GM12872 (cell line): Measurements from ENCODE around the gene U2AF2.

Experiments used
- TF ChIP-seq, protein P1 (sequence below): IDR thresholded peaks from 3 replicates; pipeline ENCODE4 v1.5.1; 2011; ENCODE audit warnings: low read depth, mild to moderate bottlenecking, low read length, moderate library complexity; ENCODE audit not compliant: insufficient read depth

Gene U2AF2

DNA sequence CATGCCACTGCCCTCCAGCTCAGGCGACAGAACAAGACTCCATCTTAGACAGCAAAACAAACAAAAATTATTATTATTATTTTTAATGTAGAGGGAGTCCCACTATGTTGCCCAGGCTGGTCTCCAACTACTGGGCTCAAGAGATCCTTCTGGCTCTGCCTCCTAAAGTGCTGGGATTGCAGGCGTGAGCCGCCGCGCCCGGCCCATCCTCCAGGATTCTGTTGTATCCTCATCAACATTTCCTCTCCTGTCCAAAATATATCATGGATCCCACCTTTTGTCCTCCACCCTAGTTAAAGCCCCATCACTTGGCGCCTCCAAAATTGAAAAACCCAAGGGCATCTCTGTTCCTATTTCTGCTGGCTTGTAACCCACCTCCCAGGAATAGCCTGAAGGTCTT is 31.7 kb upstream of the U2AF2 start:
- TF ChIP-seq, protein P1, sequence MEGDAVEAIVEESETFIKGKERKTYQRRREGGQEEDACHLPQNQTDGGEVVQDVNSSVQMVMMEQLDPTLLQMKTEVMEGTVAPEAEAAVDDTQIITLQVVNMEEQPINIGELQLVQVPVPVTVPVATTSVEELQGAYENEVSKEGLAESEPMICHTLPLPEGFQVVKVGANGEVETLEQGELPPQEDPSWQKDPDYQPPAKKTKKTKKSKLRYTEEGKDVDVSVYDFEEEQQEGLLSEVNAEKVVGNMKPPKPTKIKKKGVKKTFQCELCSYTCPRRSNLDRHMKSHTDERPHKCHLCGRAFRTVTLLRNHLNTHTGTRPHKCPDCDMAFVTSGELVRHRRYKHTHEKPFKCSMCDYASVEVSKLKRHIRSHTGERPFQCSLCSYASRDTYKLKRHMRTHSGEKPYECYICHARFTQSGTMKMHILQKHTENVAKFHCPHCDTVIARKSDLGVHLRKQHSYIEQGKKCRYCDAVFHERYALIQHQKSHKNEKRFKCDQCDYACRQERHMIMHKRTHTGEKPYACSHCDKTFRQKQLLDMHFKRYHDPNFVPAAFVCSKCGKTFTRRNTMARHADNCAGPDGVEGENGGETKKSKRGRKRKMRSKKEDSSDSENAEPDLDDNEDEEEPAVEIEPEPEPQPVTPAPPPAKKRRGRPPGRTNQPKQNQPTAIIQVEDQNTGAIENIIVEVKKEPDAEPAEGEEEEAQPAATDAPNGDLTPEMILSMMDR: no peak

DNA sequence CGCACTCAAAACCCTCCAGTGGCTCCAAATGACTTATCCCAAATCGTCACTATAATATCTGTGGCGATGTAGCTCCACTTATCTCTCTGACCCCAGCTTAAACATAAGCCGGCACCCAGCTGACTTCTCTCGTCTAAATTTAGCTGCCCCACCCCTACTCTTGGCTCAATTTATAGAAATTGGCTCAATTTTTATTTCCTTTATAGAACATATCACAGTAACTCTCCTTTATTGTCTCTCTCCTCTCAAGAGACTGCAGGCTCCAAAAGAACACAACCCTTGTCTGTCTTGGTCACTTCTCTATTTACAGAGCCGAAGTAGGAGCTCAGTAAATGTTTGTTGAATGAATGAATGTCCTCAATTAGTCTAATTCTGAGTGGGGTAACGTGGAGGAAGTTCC is 31.3 kb upstream of the U2AF2 start:
- TF ChIP-seq, protein P1: no peak

DNA sequence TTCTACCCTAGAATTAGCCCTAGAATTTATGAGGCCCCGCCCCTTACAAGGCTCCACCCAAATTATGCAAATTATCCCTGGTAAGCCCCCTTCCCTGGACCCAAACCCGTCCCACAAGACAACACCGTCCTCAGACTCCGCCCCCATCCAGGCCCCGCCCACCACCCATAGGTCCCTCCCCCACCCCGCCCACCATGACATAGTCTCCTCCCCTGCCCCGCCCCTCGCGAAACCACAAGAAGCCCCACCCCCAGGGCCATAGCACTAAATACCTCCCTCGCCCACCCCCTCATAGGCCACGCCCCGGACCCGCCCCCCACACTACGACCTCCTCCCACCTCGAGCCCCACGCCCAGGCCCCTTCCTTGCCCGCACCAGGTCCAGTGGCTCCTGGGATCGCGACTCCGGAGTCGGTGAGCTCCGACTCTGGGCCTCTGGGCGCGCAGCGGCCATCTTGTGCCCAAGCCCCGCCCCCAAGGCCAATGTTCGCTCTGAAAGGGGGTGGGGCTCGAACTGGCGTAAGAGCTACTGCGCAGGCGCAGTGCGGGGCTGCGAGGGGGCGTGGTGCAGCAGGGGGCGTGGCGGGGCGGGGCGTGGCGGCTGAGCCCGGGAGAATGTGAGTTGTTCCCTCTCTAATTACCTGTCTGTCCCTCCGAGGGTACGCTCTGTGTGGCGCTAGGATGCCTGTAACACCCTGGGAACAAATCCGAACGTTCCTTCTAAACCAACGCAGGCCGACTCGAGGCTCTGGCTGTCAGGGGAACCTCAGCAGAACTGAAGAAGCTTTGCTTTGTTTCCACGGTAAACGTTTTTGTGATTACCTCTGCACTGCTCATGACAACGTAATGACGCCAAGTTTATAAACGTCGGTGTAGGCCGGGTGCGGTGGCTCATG is 30.5 kb upstream of the U2AF2 start, which contains the start of gene ZNF784:
Gene ZNF784 (minus strand): TSS at position 458 of the 895 bp plus-strand sequence. CDS start 5 bp downstream, at position 453.
- TF ChIP-seq, protein P1: no peak

DNA sequence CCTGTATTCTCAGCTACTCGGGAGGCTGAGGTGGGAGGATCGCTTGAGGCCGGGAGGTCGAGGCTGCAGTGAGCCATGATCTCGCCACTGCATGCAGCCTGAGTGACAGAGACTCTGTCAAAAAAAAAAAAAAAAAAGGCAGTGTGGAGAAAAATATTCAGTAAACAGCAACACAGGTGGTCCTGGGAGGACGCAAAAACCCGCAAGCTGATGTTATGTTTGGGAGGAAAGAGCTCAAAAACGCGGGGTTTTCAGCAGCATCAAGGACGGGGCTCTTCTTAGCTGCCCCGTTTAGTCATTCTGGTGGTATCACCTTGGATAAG is 29.9 kb upstream of the U2AF2 start:
- TF ChIP-seq, protein P1: no peak

DNA sequence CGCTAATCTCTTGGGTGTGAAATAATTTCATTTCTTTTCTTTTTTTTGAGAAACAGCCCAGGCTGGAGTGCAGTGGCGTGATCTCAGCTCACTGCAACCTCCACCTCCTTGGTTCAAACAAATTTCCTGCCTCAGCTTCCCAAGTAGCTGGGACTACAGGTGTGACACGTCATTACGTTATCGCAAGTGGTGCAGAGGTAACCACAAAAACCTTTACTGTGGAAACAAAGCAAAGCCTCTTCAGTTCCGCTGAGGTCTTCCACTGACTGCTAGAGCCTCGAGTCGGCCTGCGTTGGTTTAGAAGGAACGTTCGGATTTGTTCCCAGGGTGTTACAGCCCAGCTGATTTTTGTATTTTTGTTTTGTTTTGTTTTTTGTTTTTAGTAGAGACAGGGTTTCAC is 28.5 kb upstream of the U2AF2 start:
- TF ChIP-seq, protein P1: no peak

DNA sequence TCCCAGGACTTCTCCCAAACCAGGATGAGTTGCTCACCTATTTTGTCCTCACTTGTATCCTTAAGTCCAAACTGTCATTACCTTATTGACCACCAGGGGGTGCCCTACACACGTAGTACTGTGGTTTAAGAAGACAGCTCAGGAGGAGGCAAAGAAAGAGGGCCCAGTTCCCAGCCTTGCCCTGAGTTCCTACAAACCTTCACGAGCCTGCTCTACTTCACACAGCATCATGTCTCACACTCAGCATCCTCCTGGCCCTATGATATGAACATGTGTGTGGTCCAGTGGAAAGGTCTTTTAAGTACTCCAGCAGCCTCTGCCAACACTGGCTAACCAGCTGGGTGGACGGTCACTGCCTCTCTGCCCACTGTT is 22.4 kb upstream of the U2AF2 start:
- TF ChIP-seq, protein P1: peak; percentile 78

DNA sequence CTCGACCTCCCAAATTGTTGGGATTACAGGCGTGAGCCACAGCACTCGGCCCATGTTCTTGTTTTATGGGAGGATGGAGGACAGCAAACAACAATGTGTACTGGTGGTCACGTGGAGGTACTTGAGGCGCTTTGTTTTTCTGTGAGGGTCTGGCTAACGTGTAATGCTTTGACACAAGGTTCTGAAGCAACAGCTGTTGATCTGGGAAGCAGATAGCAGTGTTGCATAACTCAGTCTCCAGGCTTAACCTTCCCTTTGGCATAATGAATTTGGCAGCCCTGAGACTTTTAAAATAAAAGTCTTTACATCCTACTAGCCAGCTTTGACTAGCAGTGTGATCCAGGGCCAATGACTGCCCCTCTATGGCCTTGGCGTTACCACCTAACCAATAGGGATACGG is 21.0 kb upstream of the U2AF2 start:
- TF ChIP-seq, protein P1: no peak

DNA sequence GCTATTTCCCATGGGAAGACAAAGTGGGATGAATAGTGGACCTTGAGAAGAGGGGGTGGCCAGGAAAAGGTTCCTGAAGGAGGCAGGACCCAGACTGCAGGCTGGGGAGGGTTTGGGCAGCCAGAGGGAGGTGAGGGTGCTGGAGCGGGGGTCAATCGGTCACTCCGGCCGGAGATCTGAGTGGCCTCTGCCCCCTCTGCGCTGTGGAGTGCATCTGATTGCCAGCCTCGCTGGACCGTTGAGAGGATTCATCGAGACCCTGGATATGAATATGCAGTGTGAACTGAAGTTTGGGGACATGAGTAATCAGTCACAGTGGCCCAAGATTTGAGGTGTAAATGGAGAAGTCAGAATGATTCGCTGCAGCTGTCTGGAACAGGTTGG is 19.5 kb upstream of the U2AF2 start:
- TF ChIP-seq, protein P1: no peak
